Activated CD8-positive, alpha-beta memory T cell treated with anti-CD3 and anti-CD28 coated beads for 24 hours (primary cell): Measurements from ENCODE around the gene MYL3.
"Not testable (repeated sequence)": the region's sequence is repeated elsewhere in the genome, so short reads cannot be mapped to it uniquely, and the experiment has no call there.

Experiments used
- DNase-seq: peaks from one replicate; pipeline ENCODE4 v3.0.0-alpha.2; 2020

MYL3 gene

DNA sequence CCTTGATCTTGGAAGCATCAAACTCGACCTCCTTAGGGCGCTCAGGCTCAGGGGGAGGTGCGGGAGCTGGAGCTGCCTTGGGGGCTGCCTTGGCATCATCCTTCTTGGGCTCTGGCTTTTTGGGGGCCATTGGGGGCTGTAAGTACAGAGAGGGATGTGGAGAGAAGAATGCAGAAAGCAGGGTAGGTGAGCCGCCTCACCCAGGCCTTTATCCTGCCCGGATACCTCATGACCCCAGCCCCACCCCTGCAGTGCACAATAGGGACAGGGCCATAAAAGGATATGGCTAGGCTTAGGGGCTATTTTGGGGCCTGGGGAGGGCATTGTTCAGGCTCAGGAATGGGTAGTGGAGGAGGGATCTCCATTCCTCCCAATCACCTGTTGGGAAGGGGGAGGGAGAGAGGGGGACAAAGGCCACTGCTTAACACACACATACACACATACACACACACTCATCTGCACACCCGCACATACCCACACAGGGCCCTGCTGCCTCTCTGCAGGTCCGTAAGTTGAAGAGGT is at the start of gene MYL3:
Gene MYL3 (minus strand): TSS at position 184 of the 522 bp plus-strand sequence. CDS start 54 bp downstream, at position 130.
- DNase-seq: no peak

DNA sequence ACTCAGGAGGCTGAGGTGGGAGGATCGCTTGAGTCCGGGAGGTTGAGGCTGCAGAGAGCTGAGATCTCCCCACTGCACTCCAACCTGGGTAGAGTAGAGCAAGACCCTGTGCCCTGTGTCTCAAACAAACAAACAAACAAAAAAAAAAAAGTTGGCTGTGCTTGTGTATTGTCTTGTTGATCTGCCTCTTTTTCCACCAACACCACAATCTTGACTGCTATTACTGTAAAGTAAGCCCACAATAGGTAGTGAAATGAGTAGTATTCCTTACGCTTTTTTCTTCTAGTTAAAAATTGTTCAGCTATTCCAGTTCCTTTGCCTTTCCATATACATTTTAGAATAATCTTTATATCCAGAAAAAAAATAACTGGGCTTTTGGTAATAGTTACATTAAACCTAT is 49.7 kb upstream of the MYL3 start:
- no peak for DNase-seq

DNA sequence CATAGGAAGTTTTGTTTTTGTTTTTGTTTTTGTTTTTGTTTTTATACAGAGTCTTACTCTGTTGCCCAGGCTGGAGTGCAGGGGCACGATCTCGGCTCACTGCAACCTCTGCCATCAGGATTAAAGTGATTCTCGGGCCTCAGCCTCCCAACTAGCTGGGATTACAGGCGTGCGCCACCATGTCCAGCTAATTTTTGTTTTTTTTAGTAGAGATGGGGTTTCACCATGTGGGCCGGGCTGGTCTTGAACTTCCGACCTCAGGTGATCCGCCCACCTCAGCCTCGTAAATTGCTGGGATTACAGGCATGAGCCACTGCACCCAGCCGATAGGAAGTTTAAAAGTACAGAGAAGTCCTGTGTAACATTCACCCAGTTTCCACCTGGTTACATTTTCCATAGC is 47.7 kb upstream of the MYL3 start:
- not testable (repeated sequence) for DNase-seq

DNA sequence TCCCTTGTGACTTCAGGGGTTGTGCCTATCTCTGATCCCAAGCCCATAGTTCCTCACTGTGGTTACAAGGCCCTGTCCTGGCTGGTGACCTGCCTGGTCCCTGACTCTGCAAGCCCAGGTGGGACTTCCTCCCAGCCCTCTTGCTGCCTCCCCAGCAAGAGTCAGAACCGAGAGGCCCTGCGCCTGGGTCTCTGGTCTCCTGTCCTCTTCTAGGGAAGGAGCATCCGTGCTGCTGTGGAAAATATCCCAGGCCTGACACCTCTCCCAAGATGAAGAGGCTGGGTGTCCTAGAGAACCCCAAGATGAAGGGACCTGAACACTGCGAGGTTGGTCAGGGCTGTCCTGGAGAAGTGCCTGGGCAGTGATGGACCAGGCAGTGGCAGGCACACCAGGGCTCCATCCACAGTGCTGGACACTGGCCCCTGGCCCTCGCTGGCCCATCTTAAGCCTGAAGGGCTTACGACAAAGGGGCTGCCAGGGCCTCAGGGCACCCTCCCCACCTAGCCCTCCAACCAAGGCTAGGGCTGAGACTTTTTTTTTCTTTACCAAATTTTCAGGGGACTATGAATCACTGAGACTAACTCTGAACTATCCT is 47.0 kb upstream of the MYL3 start:
- DNase-seq: no peak

DNA sequence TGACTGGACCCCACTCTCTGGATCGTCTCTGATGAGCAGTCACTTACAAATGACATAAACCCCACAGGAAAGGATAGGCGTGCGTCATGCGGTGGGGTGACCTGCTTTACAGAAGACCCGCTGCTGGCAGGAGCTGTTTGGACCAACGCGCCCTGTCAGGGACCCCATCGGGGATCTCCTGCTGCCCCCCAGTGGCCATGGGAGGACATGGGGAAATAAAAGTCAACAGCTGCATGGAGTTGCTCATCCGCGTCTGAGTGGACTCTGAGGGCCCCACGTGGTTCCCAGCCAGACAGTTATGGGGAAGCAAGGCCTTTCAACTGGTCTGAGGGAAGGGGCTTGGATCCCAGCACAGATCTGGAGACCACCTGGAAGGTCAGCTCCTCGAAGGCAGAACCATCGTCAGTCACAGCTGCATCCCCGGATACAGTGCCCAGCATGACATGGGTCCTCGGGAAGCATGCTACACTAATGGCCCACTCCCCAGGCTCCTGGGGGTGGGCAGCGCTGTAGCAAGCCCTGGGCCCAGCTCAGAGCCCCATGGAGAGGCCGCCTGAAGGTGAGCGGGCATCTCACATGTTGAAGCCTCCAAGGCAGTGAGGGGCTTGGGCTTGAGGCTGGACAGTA is 46.4 kb upstream of the MYL3 start:
- DNase-seq: peak; percentile 91

DNA sequence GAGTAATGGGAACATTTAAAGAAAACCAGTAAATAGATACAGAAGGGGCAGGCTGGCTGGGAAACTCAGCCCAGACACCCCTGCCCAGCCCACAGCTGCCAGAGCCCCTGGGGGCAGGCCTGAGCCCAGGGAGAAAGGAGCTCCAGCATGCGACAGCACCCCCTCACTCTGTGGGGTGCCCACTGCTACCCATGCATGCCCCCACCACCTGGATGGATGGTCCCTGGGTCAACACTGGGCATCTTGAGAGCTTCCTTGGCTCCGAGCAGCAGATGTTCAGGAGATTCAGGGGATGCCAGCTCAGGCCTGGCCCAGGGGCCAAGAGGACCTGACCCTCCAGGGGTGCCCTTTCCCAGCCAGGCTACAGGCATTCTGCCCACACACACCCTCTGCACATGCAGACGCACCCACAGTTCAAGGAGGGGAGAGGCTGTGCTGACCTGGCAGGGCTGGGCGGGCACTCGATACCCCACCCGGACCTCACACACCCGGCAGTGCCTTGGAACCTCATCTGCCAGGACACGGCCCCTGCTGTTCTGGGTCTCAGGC is 45.8 kb upstream of the MYL3 start:
- no peak for DNase-seq

DNA sequence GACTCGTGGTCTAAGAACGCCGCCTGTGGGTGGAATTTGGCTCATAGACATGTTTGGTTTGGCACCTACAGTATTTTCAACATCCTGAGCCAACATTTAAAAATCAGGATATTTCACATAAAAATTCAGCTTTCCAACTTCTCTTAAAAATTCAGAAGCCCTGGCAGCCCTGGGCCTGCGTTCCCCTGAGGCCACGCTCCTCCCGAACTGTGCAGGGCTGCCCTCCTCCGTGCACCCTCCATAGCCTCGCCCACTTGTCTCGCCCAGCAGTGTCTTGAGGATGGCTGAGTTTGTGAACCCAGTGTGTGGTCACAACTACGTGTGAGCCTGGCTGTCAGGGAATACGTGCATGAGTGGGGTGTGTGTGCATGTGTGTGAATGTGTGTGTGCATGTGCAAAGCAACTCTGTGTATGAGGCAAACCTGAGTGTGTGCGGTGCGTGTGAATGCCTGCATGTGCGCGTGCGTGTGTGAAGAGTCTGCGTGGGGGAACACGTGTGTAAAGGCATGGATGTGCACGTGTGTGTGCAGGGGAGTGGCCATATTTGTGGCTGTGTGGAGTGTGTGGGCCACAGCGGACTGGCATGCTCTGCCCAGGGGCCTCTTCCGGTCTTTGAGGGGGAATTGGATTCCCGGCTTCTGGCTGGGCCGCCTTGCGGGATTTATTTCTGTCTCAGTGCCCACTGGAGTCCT is 45.2 kb upstream of the MYL3 start:
- DNase-seq: no peak

DNA sequence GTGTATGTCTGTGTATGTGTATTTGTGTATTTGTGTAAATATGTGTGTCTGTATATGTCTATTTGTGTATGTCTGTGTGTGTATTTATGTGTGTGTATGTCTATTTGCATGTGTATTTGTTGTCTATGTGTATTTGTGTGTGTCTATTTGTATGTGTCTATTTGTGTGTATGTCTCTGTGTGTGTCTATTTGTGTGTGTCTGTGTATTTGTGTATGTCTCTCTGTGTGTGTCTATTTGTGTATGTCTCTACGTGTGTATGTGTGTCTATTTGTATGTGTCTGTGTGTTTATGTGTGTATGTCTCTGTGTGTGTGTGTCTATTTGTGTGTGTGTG is 44.7 kb upstream of the MYL3 start:
- no peak for DNase-seq

DNA sequence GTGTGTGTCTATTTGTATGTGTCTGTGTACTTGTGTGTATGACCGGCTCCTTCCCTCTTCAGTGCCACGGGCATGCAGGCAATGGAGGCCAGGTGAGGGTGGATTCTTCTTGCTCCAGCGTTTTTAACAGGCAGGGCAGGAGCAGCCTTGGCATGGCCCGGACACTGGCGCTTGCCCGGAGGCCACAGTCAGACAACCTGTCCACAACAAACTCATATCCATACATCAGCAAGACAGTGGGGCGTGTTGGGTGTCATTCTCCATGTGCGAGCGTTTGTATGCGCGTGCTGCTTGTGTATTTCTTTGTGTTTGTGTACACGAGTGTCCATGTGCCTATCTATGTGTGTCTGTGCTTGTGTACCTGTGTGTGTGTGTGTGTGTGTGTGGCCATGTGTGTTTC is 44.0 kb upstream of the MYL3 start:
- DNase-seq: no peak

DNA sequence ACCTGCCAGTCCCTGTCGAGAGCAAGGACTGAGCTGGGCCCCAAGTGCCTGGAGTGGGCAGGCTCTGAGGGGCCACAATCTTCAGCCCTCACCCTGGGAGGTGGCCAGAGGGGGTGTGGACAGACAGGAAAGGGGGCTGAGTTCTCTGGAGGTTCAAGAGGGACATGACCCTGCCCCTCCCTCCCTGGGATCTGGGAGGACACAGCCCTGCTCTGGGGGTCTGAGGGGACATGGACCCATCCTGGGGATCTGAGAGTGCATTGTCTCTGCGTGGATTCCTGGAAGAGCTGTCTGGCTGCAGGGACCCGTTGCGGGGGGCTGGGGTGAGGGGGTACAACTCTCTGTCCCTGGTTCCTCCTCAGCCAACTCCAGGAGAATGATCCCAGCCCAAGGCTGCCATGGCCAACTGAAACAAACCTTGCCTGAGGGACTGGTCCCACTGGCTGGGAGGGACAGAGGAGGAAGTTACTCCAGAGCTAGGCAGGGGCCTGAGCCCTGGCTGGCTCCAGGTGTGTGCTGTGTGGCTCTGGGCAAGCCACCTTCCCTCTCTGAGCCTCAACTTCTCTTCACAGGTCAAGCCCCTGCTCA is 43.3 kb upstream of the MYL3 start:
- no peak for DNase-seq

DNA sequence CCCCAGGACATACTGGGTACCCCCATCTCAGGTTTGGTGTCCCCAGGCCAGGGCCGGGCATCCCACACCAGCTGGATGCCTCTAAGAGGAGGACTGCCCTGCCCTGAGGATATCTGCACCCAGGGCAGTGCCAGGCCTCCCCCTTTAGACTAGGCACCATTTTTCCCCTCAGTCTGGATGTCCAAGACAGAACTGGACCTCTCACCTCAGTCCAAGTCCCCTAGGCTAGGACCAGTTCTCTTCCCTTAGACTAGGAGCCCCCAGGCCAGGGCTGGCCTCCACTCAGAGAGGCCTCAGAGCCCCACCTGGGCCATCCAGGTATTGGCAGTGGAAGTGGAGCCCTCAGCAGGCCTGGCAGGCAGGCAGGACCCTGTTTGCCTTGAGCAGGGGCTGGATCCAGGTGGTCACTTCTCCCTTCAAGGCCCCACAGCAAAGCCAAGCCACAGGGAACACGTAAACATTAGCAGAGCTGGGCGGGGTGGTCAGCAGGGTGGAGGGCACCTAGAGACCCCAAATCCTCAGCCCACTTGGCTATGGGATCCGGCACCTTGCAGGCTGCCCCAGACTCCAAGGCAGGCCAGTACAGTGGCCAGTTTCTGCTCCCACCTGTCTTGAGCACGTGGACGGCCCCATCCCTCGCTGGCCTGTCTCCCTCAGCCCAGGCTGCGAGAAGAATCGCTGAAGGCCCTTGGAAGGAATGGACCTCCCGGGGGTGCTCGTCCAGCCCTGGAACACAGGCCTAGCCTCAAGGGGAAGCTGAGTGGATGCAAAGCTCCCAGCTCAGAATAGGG is 42.6 kb upstream of the MYL3 start:
- no peak for DNase-seq

DNA sequence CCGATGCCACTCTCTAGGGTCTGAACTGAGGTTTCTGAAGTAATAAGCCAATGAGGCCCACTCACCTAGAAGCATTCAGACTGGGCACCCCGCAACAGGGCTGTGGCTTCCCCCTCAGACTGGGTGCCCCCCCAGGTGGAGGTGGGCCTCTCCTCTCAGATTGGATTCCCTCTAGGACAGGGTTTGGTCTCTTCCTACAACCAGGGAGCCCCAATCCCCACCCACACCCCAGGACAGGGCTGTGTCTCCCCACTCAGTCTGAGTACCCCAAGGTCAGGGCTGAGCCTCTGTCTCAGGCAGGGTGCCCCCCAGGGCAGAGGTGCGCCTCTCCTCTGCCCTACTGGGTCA is 41.9 kb upstream of the MYL3 start:
- DNase-seq: no peak

DNA sequence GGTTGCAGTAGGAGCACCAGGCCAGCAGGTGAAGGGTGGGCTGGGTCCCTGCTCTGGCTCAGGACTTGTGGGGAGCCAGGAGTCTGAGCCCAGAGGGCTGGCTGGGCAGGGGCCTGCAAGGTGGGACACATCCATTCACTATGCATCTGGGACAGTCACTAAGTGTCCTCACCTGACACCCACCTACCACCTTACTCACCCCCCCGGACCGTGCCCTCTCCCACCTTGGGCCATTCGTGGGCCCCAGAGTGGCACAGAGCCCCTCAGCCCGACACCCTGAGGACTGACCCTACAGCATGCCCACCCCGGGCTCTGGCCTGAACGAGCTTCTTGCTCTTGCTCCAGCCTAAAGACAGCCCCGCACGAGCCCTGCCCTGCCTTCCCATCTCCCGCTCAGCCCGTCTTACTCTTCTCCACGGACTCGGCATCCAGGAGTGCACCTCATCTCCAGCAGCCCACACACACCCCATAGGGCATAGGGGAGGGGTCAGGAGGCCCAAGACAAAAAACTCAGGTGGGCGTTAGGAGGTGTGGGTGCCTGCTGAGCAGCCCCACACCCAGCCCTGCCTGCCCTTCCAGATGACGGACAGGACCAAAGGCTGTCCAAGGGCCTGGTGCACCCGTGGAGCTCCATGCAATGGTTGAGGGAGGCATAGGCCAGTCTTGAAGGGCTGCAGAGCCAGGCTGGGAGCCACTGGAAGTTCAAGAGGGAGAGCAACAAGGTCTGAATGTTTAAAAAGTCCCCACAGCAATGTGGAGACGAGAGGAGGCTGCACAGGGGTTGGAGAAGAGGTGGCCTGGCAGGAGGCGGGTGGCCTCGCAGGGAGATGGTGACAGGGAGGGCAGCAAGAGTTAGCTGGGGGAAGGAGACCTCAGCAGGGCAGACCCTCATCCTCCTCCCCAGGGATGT is 41.3 kb upstream of the MYL3 start:
- DNase-seq: no peak

DNA sequence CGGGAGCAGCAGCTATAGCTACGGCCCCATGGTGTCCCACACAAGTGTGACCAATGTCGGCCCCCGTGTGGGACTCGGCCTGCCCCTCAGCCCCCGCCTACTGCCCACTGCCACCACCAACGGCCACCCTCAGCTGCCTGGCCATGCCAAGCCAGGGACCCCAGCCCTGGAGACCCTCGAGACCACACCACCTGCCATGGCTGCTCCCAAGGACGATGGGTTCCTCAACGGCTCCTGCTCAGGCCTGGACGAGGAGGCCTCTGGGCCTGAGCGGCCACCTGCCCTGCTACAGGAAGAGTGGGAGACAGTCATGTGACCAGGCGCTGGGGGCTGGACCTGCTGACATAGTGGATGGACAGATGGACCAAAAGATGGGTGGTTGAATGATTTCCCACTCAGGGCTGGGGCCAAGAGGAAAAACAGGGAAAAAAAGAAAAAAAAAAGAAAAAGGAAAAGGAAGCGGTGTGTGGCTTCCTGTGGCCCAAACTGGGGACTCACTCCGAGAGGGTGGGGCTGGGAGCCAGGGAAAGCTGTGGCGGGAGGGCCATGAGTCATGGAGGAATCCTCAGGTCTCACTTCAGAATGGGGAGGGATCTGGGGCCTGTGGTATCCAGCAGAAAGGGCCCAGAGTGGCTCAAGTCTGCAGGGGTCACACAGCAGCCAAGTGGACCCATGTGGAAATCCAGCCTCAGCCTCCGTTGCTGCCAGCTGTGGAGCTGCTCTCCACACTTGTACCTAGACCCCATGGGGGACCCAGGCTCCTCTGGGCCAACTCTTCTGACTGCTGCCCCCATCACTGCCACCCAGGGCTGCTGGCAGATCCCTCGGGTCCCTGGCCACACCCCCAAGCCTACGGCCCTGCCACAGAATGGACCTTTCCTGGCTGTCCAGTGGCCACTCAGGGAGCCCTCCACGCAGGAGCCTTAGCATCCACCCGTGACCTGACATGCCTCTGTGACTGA is 40.4 kb upstream of the MYL3 start:
- no peak for DNase-seq

DNA sequence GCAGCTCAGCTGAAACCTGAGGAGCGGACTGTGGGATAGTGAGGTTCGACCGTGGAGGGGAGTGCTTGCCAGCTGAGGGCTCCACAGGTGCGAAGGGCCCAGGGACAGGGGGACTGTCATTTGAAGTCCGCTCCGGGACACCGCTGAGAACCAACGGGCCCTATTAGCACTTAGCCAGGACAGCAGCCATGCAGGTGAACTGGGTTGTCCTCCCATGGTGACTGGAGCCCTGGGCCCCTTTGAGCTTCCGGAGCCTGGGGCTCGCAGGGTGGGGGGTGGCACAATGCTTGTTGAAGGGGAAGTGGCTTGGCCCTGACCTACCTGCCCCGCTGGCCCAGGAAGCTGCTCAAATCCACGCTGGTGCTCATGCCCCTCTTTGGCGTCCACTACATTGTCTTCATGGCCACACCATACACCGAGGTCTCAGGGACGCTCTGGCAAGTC is 39.0 kb upstream of the MYL3 start:
- DNase-seq: no peak

DNA sequence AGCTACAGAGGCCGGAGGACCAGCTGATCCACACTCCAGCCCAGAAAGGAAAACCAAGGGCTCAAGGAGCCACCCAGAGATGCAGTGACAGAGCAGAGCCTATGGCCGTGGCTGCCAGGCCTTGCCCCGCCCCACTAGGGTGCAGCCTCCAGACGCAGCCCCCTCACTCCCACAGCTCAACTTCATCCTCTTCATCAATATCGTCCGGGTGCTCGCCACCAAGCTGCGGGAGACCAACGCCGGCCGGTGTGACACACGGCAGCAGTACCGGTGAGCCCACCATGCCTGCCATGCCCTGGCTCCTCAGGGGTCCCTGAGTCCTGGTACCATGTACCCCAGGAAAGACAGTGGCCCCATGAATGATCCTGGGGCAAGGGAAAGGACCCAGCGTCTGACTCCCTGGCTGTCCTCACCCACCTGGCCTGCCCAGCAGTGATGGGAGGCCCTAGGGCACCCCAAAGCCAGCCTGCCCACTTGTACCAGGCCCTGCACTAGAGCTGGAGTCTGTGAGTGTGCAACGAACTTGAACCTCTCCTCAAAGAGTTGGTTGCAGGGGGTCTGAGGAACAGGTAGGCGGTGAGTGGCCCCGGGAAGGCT is 38.4 kb upstream of the MYL3 start:
- DNase-seq: no peak

DNA sequence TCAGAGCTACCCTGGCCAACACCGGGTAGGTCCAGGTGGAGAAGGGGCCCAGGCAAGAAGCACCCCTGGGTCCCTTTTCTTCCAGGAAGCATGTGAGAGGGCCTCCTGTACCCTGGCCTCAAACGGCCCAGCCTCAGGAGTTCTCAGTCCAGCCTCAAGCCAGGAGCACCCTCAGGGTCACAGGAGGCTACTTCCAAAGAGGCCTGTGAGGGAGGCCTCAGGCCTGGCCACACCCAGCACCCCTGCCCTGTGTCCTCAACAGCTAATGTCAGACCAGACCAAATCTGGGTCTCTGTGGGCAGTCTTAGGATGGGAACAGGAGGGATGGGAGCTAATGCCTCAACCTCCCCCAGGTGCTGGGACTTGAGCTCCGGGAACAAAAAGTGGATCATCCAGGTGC is 37.8 kb upstream of the MYL3 start:
- DNase-seq: no peak

DNA sequence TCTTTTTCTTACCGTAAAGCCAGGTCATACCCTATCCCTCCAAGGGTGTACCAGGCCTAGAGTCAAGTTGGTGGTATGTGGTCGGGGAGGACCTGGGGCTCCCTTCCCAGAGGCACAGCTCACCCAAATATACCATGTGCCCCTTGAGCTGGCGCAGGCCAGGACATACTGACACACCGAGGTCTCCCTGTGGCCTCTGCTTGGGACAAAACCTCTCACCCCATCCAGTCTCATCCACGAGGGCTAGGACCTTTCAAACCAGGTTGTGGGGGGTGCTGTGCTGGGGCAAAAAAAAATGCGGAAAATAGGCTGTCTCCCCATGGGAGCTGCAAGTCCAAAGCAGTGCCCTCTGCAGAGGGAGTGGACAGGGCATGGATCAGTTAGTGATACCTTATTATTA is 37.1 kb upstream of the MYL3 start:
- no peak for DNase-seq

DNA sequence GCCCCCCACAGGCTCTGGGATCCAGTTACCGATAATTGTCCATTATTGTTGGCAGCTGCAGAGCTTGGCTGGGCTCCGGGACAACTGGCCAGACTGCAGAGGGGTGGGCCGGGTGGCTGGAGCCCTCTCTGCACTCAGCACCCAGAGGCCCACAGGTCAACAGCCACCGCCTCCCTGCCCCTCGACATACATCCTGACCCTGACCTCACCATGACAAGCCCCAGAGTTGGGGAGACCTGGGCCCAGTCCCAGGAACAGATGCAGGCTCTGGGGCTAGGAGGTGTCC is 36.7 kb upstream of the MYL3 start:
- no peak for DNase-seq
